GM18909 (cell line): Measurements from ENCODE around the gene NOVA1.

ENCODE experiments used
- ATAC-seq: cut with Tn5 transposase; IDR thresholded peaks from one replicate; pipeline ENCODE4 v1.9.1; 2021; ENCODE audit warnings: mild to moderate bottlenecking; ENCODE audit not compliant: unreplicated experiment, poor library complexity

The NOVA1 gene

DNA sequence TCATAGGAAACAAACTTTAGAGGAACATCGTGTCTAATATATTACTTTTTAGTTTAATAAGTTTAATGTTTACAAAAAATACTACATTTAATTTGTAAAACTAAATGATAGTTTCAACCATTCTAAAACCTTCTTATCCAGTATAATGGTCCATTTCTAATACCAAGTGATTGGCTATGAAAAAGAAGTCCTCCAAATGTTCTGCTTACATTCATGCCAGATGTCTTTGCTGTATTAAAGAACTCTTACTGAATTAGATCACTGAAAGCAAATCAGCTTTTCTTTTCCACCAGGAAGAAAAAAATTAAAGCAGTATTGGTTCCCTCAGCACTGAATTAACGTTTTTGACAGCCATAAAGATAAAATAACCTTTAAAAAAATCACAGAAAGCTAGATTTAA lies 3.7 kb downstream of the NOVA1 start:
- no peak for ATAC-seq

DNA sequence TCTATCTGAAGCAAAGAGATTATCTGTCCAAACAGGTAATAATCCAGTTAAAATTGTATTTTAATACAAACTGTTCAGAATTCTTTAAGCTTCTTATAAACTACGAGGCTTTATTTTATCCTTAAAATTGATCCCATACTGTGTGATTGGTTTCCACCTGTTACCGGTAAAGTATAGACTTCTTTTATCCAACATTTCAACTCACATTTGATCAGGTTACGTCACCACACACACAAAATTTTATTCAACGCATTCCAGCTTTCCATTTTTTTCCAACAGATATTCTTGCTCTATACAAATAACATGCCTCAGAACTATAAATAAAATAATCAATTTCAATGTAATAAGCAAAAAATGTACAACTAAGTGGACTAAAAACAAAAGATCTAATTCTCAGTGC lies 4.5 kb downstream of the NOVA1 start:
- no peak for ATAC-seq

DNA sequence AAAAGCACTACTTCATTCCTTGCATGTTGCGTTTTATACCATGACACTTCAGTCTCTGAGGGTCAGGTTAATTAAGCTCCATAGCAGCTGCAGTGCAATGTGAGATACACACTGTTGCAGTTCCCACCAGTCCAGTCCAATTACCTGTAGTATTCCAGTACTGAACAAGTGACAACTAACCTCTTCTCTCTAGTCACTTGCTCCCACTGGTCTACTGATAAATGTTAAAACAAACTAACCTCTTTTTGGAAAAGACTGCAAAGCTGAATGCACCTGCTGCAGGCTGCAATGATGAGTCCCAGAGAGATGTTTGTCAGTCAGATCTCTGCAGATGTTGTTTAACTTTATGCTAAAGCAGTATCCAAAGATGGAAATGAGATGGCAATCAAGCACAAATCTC lies 7.9 kb downstream of the NOVA1 start:
- no peak for ATAC-seq

DNA sequence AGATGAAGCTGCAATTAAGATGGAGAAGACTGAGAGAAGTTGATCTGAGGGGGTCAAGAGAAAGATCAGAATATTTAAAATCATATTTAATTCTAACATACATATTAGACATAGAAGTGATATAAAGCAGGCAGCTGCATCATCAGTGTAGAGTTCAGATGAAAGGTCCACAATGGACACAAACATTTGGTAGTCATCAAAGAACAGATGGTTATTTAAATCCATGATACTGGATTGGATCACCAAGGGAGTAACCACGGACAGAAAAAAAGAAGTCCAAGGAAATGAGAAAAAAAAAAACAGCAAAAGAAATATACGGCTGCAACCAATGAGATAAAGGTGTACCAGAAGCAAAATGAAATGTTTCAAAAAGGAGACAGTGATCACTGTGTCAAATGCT lies 20.1 kb downstream of the NOVA1 start:
- ATAC-seq: no peak

DNA sequence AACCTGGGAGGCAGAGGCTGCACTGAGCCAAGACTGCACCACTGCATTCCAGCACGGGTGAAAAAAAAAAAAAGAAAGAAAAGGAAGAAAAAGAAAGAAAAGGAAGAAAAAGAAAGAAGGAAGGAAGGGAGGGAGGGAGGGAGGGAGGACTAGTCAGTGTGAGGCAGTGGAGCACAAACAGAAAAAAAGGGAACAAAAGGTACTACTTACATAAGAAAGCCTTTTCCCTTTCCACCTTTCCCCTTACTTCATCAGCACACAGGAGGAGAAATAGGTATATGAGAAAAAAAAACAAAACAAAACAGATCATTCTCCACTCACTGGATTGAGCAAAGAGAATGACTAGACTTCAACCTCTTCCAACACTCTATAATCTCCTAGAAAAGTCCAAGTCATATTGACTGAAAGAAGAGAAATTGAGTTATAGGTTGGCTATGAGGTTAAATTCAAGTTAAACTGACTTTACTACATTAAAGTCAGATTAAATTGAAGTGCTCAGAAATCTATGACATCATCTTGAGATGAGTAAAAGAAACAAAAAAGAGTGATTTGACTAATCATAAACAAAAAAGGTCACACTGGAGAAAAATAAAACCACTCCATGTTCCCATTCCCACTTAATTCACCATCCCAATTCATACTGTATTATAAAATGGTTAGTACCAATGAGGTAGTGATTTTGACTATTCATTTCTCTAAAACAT lies 43.6 kb downstream of the NOVA1 start:
- no peak for ATAC-seq

DNA sequence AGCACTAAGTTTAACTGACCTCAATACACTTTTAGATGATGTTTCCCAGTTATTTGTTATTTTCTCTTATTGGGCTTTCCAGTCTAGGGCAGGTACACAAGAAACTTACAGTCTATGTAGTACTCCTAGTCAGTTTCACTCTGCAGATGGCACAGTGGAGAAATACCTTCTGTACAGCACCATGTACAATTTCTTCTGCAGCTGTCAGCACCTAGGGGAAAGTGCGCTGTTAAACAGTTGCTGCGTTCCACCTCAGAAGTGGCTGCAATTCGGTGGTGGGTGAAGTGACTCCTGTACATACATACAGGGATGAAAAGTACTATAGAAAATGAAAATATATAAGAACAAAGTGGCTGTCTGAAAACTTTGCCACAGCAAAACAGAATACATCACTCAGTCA lies 48.3 kb downstream of the NOVA1 start:
- no peak for ATAC-seq

DNA sequence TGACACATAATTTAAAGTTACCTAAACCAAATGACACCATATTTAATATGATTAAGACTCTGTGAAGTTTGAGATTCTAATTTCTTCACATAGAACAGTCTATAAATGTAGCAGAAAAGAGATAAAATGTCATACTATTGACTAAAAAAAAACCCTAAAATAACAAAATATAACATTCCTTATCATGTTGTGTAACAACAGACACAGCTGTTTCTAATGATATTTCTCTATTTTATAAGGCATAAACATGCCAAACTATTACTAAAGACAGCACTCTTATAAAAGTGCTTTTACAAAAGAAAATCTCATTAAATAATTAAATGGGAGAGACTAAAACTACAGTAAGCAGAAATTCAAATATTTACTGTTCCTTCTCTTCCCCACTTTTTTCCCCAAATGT lies 49.4 kb downstream of the NOVA1 start:
- ATAC-seq: no peak

DNA sequence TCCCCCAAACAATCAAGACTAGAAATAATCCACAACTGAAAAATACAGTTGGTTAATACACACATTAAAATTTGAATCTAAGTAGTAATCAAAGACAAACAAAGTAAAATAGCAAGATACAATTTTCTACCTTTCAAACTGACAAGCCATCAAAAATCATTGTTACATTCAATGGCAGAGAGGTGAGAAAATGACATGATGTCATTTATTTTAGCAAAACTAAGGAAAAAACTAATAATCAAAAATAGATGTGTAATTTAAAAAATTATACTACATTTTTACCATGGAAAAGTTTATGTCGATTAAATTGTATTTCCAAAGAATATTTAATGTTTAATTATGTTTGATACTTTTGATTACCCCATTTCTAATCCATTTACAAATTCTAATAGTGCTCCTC lies 59.7 kb downstream of the NOVA1 start:
- ATAC-seq: no peak

DNA sequence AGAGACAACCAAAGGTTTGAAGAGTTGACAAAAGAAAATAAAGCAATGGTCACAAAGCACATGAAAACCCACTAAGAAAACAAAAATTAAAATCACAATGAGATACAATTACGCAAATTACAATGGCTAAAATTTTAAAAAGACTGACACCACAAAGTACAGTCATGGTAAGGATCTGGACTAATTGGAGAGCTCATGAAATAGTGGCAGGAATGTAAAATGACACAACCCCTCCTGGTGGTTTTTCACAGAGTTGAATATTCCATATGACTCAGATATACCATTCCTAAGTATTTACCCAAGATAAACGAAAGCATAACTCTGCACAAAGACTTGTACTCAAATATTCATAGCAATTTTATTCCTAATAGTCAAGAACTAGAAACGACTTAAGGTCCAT lies 65.9 kb downstream of the NOVA1 start:
- ATAC-seq: no peak

DNA sequence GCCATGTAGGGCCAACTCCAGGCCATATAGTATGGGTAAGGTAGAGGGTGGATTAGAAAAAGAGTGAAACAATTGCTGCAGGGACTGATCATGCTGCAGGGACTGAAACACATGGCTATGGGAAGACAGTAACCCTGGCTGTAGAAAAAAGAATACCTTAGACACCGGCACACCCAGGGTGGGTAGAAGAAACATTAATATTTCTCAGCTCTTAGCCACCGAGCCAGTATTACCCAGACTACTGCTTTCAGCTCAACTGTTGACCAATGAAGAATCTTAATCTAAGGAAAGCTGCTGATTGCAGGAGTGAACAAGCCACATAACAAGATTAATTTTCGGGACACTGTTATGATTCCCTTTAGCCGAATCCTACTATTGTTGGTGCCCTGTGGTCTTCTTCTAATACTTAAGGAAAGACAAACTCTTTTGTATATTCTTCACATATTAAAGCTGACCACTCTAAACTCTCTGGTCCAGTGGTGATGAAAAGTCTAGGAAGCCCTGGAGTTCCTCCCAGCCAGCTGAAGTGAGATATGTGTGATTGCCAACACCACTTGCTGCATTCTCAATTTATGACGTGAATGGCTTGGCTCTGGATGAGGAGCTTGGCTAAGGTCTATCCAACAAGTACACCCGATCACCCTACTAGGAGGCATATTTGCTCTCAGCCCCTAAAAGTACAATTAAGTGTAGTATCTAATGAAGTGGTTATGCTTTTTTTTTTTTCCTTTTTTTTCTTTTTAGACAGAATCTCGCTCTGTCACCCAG lies 69.2 kb downstream of the NOVA1 start:
- ATAC-seq: no peak

DNA sequence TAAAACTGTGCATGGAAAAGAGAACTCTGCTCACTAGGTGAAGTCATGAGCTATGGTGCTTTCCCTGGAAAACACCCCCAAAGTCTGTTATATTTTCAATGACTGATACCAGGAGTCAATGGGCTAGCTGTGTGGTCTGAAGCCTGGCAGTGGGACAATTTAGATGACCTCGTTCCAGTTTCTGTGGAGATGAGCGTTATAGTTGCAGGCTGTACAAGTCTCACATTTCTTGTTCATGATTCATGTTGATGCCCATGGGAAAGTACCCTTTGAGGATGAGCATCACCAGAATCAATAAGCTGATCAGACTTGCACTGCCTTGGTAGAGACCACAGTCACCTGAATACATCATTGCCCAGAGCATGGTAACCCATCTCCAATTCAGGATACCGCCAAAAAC lies 70.7 kb downstream of the NOVA1 start:
- ATAC-seq: no peak

DNA sequence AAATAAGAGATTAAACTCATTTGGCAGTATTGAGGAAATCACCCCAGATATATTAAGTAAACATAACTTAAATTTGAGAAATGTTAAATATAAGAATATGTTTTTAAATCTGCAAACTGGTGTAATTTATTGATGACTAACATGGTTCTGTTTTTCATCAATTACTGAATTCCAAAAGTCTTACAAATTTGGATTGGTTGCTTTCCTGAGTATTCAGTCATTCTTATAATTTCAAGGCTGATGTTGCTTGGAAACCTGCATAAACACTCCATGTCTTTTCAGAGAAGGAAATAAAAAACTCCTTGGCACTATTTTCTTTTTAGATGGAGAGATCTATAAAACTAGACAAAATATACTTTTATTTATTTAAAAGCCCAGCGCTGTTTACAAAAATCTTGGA lies 71.7 kb downstream of the NOVA1 start:
- ATAC-seq: no peak

DNA sequence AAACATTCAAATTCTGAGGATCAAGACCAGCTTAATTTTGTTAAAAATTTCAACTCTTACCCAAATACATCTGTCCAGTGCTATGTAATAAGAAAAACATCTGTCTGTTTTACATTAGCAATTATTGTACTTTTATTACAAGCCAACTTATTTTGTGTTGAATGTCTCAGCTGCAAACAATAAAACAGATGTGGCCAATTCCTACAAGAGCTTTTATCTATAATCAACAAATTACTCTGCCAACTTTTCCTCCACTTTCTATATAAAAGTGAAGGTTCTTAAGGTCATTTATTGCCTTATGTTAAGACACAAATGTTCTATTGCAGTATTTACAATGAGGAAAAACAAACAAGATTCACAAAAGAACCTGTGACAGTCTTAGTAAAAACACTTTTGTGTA lies 72.7 kb downstream of the NOVA1 start:
- ATAC-seq: no peak

DNA sequence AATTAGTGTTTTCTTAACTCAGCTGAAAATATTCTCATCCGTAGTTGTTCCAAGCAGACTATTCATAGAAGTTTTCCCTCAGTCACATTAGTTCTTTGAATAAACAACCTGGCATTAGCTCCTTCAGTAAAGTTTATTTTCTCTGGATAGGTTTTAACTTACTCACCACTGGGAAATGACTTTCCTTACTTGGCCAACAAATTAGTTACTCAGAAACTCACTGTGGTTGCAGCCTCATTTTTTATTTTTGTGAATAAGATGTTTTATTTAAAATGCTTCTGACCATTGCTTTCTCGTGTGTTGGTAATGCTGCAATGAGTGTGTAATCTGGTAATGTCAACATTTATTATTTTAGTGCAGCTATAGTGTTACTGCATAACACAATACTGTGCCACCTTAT lies 74.9 kb downstream of the NOVA1 start:
- no peak for ATAC-seq

DNA sequence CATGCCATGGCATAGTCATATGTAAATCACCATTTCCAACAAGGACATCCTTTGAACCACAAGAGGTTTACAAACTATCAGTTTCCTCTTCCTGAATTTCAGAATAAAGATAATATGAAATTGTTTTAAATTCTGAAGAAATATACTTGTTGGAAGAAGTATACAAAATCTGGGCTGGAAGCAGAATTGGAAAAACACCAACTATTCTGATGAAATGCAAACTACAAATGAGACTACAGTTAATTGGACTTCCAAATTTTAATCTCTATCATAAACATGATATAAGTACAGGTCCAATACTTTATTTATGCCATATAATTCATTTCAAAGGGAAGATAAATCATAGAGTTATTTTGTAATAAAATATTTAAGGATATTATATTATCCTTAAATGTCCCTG lies 80.1 kb downstream of the NOVA1 start:
- no peak for ATAC-seq

DNA sequence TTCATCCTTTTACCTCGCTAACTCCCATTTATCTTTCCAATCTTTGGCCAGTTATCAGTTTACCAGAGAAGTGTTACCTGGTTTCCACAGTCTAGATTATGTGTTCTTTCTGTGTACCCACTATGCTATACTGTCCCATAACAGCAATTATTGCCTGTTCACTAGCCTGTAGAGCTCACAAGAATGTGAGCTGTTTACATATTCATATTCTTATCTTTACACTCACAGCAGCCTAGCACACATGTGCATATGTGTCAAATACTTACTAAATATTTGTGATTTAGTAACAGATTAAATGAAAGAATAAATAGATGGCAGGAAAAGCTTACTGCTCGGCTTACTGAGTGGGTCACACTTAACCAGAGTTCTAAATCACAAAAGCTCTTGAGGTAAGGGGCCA lies 97.8 kb downstream of the NOVA1 start:
- no peak for ATAC-seq

DNA sequence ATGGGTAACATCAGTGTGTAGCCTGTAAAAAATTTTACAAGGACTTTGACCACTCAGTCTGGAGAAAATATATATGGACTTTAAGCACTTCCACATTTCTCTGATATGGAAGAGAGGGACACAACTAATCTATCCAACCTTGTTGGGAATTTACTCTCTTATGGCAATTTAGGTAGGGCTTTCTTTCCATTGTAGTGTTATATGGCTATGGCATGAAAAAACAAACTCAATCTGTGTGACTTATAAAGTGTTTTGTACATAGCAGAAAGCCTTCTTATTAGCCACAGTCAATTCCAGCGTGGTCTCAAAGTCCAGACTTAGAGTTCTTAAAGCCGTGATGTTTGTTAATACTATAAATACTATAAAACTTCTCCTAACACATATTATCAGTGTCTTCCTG lies 98.3 kb downstream of the NOVA1 start:
- ATAC-seq: no peak

DNA sequence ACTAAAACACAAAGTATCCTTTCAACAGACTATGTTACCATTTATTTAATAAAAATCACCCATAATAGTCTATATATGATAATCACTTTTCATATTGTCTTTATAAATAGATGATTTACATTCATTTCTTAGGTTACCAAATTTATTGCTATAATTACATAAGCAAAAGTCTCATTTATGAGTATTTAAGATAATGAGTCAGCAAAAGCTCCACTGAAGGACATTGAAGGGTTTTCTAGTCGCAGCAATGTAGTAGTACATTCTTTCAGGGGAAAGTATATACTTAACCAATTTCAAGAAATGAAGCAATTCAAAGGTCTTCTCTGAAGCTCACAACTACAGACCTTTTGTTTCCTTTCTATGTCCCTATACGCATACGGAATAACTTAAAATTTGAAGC lies 110.9 kb downstream of the NOVA1 start:
- ATAC-seq: no peak

DNA sequence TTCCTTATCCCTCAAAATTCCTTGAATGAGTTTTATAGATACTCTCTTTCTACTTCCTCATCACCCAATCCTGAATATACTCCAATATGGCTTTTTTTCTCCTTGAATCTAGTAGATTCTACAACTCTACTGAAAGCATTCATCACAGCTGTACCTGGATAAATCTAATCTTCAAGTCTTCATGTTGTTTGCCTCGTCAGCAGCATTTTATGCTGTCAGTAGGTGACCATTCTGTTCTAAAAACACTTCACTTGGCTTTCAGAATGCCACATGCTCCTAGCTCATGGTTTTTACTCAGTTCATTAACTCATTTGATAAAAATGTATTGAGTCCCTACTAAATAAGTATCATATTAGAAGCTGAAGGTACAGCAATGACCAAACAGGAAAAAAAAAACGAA lies 113.3 kb downstream of the NOVA1 start:
- ATAC-seq: no peak

DNA sequence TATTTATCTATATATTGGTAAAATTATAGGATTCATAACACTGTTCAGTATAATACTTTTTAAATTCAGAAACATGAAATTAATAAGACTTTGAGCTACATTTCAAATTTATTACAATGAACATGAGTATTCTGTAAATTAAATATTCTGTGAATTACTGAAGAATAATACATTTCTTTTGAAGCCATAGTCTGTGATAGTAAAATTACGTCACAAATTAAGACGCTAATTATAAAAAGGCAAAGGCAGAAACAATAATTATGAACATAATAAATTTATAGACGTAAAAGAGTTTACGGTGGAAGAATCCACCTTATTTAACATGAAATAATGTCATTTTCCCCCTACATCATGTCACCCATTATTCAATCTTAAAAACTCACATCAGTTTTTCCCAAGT lies 118.9 kb downstream of the NOVA1 start:
- no peak for ATAC-seq

DNA sequence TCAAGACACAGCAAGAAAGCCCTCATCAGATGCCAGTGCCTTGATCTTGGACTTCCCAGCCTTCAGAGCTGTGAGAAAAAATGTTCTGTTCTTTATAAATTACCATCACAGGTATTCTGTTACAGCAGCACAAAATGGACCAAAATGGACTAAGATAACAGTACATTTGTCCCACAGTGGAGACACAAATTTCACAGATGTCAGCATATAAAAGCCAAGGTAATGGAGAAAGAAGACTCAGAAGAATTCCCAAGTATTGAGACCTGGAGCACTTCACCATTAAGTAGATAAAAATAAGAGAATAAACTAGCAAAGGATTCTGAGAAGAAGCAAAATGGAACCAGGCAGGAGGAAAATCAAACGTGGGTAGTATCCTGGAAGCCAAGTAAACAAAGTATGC lies 131.0 kb downstream of the NOVA1 start:
- ATAC-seq: no peak

DNA sequence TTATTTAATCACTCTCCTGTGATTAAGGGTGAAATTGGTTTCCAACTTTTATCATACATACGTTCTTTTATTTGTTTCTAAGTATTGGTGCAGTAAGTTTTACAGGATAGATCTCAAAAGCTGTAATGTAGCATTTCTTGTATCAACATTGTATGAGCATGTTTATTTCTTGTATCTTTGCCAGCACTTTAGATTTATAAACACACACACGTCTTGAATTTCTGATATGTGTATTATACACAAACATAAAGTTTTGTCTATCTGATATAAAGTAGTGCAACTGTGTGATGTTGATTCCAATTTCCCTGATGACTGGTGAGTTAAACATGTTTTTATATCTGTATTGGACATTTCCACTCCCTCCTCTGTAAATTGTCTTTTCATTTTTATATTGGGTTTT lies 134.7 kb downstream of the NOVA1 start:
- ATAC-seq: no peak
